ENCODE data around the gene HK2.
"Not testable (repeated sequence)": the region's sequence is repeated elsewhere in the genome, so short reads cannot be mapped to it uniquely, and the experiment has no call there.

Gene HK2

GRCh38 chr2:74891136-74891764 is 57.3 kb downstream of the HK2 start:
- FAIRE-seq: no peak
- no peak for TF ChIP-seq CTCF (IDR thresholded peaks at IDR 0.05; ENCODE audit: insufficient read depth, missing control alignments)
- no peak for DNase-seq (ENCODE audit: insufficient read length, low spot score)

GRCh38 chr2:74891816-74892215 is 57.9 kb downstream of the HK2 start:
- not testable (repeated sequence) for FAIRE-seq

GRCh38 chr2:74892609-74893008 is 58.7 kb downstream of the HK2 start:
- no peak for FAIRE-seq
- DNase-seq (ENCODE audit: insufficient read length, low spot score): no peak
- no peak for TF ChIP-seq CTCF (IDR thresholded peaks at IDR 0.05; ENCODE audit: insufficient read depth, missing control alignments)

More at GRCh38 chr2:74891816-74892215, 57.9 kb downstream of the HK2 start:
- not testable (repeated sequence) for DNase-seq (ENCODE audit: insufficient read length, low spot score)

- no peak for TF ChIP-seq CTCF (IDR thresholded peaks at IDR 0.05; ENCODE audit: insufficient read depth, missing control alignments)
- no peak for FAIRE-seq
Measured at GRCh38 chr2:74893332-74893731, 59.4 kb downstream of the HK2 start.

GRCh38 chr2:74894272-74894981 is 60.5 kb downstream of the HK2 start:
- FAIRE-seq: no peak
- no peak for DNase-seq (ENCODE audit: insufficient read length, low spot score)
- TF ChIP-seq CTCF (IDR thresholded peaks at IDR 0.05; ENCODE audit: insufficient read depth, missing control alignments): no peak

More at GRCh38 chr2:74893332-74893731, 59.4 kb downstream of the HK2 start:
- no peak for DNase-seq (ENCODE audit: insufficient read length, low spot score)

- no peak for TF ChIP-seq CTCF (IDR thresholded peaks at IDR 0.05; ENCODE audit: insufficient read depth, missing control alignments)
- DNase-seq (ENCODE audit: insufficient read length, low spot score) (no peak), FAIRE-seq (no peak)
Measured at GRCh38 chr2:74895001-74895400, 61.1 kb downstream of the HK2 start.

- DNase-seq (ENCODE audit: insufficient read length, low spot score) (no peak), FAIRE-seq (no peak)
- TF ChIP-seq CTCF (IDR thresholded peaks at IDR 0.05; ENCODE audit: insufficient read depth, missing control alignments): no peak
Measured at GRCh38 chr2:74896232-74896631, 62.3 kb downstream of the HK2 start.

- not testable (repeated sequence) for DNase-seq (ENCODE audit: insufficient read length, low spot score); FAIRE-seq
Measured at GRCh38 chr2:74900225-74900624, 66.3 kb downstream of the HK2 start.
